SU-DHL-6 (cell line): ENCODE measurements around the gene GPN3.

ENCODE experiments used
- CTCF ChIP-seq: fragments of 200-600 bp; sonication (generic); IDR thresholded peaks from one replicate; pipeline ENCODE4 v1.5.1; 2017; ENCODE audit warnings: antibody characterized with exemption, mild to moderate bottlenecking, low read length, moderate library complexity; ENCODE audit not compliant: insufficient read depth, poor library complexity, severe bottlenecking
- EZH2phosphoT487 ChIP-seq: fragments of 200-600 bp; sonication (generic), shearing (Covaris generic); conservative IDR thresholded peaks from 2 replicates; pipeline ENCODE4 v1.6.1; 2018; ENCODE audit warnings: mild to moderate bottlenecking, antibody characterized with exemption, low read length, moderate library complexity, mixed read lengths

- TF ChIP-seq CTCF = no peak
- TF ChIP-seq EZH2phosphoT487 = no peak
Observed at GRCh38 chr12:110514363-110514762, 46.3 kb upstream of the GPN3 start.
